Islet of Langerhans (tissue), 1 donor: ENCODE results near the gene RPL35A.
"Not testable (repeated sequence)": the region's sequence is repeated elsewhere in the genome, so short reads cannot be mapped to it uniquely, and the experiment has no call there.

ENCODE experiments used
- FAIRE-seq: peaks from one replicate; lab custom pipeline; 2011; peaks lifted over from hg19 to GRCh38; lab: Jason Lieb, UNC

Gene RPL35A

DNA sequence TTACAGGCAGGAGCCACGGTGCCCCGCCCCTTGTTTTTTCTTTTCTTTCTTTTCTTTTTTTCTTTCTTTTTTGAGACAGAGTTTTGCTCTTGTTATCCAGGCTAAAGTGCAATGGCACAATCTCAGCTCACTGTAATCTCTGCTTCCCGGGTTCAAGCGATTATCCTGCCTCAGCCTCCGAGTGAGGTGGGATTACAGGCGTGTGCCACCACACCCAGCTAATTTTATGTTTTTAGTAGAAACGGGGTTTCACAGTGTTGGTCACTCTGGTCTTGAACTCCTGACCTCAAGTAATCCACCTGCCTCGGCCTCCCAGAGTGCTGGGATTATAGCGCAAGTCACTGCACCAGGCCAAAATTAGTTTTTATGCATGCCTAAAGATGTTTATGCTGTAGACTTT lies 2.5 kb downstream of the RPL35A start:
- FAIRE-seq, result no peak

DNA sequence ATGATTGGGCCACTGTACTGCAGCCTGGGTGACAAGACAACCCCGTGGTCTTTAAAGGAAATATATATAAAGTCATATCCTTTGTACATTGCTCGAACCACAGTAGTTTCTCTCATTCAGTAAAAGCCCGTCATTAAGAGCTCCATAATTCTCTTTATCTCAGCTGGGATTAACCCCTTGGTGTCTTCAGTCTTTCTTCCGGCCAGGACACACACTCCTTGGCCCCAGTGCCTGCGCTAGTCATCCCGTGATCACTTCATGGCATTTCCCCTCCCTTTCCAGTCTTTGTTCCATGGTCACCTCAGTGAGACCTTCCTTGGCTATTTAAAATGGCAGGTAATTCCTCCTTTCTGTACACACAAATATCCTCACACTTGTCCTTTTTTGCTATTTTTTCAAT lies 3.3 kb downstream of the RPL35A start:
- no peak for FAIRE-seq

DNA sequence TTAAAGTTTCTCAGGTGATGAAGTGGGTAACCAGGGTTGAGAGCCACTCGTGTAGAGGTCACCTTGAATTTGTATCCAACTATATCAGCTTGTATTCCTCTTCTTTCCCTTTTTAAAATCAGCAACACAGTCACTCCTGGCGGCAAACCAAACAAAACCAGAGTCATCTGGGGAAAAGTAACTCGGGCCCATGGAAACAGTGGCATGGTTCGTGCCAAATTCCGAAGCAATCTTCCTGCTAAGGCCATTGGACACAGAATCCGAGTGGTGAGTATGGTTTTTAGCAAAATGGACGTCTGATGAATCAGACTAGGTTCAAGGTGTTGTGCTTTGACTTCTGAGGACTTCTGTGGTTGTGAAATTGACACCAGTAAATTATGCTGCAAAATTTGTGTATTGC lies 3.9 kb downstream of the RPL35A start:
- FAIRE-seq, result no peak

DNA sequence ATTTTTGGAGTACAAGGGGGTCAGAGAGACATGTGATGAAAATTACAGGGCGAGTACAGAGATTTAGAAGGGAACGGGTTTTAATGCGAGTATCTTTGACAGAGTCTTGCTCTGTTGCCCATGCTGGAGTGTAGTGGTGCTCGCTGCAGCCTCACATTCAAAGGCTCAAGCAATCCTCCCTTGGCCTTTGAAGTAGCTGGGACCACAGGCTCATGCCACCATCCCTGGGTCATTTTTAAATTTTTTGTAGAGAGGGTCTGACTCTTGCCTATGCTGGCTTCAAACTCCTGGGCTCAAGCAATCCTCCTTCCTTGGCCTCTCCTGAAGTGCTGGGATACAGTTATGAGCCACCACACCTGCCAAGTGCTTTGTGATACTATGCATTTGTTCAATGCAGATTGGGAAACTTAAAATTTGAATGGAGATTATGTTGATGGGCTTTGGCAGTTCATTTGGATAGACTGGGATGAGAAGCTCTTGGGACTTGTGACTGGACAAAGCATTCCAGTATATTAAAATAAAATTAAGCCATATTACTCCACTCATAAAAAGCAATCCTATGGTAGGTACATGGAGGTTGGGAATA lies 6.0 kb downstream of the RPL35A start:
- FAIRE-seq, result no peak

DNA sequence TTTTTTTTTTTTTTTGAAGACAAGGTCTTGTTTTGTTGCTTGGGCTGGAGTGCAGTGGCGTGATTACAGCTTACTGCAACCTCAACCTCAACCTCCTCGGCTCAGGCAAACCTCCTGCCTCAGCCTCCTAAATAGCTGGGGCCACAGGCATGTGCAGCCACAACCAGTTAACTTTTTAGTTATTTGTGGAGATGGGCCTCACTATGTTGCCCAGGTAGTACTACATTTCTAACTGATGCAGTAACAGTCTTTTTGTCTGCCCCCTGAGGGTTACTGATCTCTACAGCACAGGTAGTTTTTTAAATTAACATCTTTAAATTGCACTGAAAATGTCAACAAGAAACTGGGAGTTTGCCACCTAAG lies 6.6 kb downstream of the RPL35A start:
- FAIRE-seq, result no peak

DNA sequence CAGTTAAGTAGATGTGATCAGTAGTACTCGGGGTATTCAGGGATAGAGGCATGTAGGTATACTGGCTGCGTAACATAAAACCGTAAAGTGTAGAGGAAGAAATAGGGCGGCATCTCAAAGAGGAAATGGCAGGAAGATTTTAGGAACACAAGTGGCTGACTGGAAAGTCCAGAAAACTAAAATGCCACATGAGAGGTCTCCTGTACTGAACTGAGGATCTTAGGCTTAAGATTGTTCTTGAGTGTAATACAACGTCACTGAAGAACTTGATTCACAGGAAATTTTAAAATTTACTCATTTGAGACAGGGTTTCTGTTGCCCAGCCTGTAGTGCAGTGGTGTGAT lies 7.8 kb downstream of the RPL35A start:
- no peak for FAIRE-seq

DNA sequence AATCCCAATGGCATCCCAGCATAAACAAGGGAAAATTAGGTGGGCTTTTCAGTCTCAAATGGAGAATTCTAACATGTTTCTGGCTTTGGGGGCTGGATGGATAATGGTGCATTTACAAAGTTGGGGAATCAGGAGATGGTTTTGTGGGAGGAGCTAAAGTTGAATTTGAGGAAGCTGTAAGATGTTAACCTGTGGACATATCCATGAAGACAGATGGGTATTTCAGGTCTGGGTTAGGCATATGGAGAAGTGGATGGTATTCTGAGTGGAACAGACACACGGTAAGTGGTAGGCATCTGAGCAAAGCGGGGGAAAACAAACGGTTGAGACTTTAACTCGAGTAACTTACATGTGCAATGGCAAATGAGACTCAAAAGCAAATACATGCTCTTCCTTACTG lies 8.4 kb downstream of the RPL35A start:
- FAIRE-seq, result no peak

DNA sequence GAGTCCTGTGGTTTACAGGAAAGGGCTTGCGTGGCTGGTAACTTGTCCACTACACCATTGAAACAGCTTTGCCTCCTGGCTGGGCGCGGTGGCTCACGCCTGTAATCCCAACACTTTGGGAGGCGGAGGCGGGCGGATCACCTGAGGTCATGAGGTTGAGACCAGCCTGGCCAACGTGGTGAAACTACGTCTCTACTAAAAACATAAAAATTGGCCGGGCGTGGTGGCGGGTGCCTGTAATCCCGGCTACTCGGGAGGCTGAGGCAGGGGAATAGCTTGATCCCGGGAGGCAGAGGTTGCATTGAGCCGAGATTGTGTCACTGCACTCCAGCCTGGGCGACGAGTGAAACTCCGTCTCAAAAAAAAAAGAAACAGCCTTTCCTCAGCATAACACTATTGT lies 8.9 kb downstream of the RPL35A start:
- not testable (repeated sequence) for FAIRE-seq

DNA sequence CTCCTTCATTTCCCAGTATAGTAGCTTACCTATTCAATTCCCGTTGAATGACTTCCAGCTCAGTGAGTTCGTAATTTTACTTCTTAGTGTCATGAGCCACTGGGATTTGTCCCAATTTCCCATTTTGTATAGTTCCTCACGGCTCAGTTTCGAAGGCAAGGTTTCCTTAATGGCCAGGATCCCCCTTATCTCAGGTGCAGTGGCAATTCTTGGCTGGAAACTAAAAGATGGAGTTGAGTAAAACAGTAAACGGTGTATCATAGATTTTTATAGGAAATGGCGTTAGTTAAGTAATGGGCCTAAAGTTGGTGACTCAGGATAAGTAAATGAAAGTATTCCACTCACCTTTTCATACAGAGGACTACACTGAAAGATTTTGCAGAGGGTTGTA lies 9.5 kb downstream of the RPL35A start:
- FAIRE-seq, result no peak

DNA sequence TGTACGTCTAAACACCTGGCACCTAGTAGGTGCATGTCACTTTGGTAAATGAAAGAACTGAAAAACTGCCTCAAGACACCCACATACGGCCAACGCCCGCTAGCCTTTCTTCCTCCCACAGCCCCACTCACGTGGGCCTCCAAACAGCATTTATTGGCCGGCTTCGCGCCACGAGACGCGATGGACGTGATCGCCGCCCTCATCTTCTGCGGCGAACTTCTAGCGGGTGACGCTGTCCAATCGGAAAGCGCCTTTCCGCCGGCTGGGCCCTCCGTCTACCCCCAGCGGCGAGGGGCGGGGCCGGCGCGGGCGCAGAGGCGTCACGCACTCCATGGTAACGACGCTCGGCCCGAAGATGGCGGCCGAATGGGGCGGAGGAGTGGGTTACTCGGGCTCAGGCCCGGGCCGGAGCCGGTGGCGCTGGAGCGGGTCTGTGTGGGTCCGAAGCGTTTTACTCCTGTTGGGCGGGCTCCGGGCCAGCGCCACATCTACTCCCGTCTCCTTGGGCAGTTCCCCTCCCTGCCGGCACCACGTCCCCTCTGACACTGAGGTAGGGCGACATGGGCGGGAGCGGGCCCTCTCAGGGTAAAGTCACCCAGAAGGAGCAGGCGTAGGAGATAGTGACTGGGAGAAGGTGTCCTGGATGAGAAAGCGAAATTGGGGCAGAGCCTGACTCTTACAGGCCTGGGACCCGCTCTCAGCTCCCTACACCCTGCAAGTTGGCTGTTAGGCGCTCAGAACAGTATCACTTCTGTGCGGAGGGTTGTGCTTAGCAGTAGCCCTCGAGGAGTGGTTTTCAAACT lies 10.1 kb downstream of the RPL35A start, which contains the start of gene LMLN:
Gene LMLN (plus strand): TSS at position 327 of the 803 bp plus-strand sequence. CDS start 29 bp downstream, at position 356.
- FAIRE-seq, result no peak

DNA sequence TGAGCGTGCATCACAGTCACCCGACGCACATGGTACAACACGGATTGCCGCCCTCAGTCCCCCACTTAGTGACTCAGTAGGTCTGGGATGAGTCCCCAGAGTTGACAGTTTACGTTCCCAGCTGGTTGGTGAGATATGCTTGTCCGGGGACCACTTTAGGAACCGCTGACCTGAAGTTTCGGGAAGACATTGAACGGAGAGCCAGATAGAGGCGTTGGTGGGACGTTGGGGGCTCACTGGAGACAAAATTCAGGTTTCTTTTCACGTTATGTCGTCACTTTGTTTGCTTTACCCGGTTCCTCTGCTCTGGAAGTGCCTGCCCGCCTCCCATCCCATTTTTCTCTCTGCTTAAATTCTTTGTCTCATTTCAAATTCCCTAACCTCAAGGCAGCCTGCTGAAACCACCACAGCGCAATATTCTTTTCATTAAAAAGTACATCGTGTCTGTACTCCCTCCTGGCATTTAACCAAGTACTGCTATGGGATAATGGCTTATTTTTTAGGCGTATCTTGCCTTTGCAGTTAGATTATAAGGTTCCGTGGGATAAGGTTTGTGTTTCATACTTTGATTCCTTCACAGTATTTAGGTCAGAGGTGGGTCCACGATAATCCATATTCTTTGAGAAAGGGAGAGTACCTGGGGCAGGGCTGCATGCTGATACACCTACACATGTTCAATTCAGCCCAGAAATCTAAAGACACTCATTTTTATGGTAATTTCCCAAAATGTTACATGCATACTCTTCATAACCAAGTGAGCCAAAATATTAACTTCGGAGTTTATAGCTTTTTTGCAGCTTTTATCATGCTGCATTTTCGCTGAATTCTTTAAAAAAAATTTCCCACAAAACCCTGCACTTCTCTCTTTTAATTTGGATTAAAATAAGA lies 10.9 kb downstream of the RPL35A start:
- FAIRE-seq, result no peak

DNA sequence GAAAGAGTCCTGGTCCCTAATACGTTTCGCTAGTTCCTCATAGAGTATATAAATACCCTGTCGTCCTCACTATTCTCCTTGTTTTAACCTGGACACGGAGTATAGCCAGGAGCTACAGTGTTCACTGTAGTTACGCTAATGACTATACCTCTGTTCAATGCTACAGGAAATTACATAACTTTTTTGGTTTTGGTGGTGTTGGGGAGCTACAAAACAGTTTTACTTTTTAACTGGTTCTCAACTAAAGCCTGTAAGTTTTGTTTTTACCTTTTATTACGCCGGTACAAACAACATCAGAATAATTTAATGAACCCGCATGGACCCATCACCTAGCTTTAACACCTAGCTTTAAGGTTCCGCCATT lies 11.6 kb downstream of the RPL35A start:
- FAIRE-seq, result no peak

DNA sequence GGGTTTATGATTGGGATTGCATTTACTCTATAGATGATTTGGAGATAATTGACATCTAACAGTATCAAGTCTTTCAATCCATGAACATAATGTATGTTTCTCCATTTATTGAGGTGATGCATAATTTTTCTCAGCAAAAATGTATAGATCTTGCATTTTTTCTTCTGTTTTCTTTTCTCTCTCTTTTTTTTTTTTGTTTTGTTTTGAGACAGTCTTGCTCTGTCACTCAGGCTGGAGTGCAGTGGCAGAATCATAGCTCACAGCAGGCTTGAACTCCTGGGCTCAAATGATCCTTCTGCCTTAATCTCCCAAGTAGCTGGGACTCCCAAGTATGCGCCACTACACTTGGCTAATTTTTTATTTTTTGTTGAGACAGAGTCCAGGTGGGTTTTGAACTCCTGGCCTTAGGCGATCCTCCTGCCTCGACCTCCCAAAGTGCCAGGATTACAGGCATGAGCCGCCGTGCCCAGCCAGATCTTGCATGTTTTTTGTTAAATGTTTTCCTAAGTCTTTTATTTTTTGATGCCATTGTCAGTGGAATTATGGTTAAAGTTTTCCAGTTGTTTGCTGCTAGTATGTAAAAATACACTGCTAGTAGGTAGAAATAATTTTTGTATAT lies 13.1 kb downstream of the RPL35A start:
- FAIRE-seq, result no peak

DNA sequence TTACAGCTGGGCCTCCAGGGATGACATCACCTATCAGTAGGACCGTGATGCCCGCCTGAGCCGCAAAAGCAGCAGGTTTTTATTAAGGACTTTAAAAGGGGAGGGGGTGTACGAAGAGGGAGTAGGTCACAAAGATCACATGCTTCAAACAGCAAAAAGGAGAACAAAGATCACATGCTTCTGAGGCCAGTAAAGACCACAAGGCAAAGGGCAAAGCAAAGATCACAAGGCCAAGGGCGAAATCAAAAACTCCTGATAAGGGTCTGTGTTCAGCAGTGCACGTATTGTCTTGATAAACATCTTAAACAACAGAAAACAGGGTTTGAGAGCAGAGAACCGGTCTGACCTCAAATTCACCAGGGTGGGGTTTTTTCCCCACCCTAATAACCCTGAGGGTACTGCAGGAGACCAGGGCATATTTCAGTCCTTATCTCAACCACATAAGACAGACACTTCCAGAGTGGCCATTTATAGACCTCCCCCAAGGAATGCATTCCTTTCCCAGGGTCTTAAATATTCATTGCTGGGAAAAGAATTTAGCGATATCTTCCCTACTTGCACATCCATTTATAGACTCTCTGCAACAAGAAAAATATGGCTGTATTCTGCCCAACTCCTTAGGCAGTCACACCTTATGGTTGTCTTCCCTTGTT lies 17.5 kb downstream of the RPL35A start:
- FAIRE-seq, result not testable (repeated sequence)

DNA sequence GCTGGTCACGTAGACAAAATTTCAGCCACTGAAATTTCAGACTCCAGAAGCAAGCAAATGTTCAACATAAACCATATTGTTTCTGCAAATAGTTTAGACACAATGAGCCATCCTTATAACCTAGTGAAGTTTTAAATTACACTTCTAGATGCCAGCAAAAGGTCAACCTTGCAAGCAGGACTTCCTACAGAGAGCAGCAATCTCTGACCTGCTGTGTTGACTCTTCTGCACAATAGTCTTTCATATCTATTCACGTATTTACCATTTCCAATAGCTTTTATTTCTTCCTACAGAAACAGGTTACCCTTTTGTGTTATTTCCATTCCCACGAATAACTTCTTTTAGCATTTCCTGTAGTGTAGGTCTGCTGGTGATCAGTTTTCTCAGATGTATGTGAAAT lies 20.6 kb downstream of the RPL35A start:
- FAIRE-seq, result no peak

DNA sequence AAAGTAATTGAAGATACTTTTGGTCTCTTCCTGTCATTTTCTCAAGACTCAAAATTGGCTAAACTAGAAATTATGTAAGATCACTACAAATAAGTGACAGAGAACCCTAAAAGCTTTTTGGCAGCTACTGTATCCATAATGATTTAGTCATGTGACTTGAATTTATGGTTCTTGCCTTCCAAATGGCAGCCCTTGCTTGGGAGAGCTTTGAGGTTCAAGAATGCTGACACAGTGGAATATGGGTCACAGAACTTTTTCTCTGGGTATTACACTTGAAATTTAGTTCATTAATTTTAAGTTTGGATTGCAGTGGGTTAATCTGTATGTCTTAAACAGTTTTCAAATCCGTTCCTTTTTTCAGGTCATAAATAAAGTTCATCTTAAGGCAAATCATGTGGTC lies 24.0 kb downstream of the RPL35A start:
- no peak for FAIRE-seq

DNA sequence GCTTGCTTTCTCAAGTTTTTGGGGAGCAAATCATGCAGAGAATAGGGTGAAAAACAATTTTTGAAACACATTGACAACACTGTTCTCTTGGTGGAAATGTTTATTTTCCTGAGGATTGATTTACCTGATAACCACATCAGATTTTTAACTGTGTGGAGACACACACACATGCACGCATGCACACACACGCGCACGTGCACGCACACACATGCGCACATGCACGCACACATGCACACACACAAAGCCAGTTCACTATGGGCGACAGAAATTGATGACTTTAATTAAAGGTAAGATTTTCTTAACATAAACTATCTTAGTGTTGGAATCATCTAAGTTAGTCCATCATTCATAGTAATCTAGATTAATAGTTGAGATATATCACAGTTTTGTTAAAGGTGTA lies 25.3 kb downstream of the RPL35A start:
- no peak for FAIRE-seq

DNA sequence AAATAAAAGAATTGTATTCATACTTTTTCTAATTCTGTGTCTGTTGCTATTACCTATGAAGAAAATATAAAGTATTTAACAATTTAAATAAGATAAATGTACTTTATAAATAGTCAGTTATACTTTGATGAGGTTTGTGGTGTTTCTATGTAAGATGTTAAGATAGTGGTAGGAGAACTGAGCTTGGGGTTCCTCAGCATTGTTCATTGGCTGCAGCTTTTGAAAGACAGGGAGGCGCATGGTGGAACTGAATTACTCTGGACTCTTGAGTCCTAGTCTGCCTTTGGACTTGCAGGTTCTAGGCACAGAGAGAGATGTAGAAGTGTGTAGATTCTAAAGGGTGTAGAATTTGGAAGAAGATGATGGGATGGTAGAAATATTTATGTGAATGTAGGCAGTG lies 33.1 kb downstream of the RPL35A start:
- no peak for FAIRE-seq

DNA sequence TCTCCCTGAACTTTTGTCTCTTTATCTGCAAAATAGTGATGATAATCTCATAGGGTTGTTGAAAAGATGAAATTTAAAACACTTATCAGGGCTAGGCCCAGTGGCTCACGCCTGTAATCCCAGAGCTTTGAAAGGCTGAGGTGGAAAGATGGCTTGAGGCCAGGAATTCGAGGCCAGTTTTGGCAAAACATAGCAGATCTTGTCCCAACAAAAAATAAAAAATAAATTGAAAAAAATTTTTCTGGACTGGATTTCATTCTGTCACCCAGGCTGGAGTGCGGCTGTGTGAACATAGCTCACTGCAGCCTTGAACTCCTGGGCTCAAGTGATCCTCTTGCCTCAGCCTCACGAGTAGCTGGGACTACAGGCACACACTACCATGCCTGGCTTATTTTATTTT lies 39.7 kb downstream of the RPL35A start:
- FAIRE-seq, result no peak

DNA sequence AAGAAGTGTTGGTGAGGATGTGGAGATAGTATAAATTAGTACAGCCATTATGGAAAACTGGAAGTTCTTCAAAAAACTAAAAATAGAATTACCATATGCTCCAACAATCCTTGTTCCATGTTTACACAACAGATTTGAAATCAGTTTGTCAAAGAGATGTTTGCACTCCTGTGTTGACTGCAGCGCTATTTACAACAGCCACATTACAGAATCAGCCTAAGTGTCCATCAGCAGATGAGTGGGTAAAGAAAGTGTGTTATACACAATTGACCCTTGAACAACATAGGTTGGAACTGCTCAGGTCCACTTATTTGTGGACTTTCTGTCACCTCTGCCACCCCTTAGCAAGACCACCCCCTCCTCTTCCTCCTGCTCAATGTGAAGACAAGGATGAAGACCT lies 44.7 kb downstream of the RPL35A start:
- FAIRE-seq, result no peak

DNA sequence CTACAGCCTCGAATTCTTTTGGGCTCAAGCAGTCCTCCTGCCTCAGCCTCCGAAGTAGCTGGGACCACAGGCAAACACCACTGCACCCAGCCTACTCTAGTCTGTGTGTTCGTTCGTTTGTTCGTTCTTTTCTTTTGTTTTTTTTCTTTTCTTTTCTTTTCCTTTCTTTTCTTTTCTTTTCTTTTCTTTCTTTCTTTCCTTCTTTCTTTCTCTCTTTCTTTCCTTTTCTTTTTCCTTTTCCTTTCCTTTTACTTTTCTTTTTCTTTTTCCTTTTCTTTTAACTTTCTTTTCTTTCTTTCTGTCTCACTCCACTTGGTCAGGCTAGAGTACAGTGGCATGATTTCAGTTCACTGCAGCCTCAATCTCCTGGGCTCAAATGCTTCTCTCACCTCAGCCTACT lies 46.9 kb downstream of the RPL35A start:
- no peak for FAIRE-seq

DNA sequence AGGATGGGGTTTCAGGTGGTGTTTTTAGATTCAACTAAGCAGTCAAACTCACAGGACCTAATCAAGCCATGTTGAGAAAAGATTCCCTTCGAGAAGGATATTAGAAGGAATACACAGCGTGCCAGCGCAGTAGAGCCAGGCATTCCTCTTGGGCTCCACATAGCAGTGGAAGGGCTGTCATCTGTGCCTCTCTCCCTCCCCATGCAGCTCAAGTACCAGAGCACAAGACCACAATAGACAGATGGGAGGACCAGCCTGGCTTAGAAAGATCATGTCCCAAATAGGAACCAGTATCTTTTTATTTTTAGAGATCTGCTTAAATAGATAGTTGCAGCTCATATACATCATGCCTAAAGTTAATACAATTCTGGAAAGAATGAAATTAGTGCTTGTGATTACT lies 47.9 kb downstream of the RPL35A start:
- FAIRE-seq, result no peak
